ENCODE measurements around the gene IRF1. TPM values are rescaled to one million over a fixed set of nuclear protein-coding genes. Genes with fewer than 3 reads are reported as not detected.

The IRF1 gene
- total and polyA plus RNA-seq, 2 of the 4 experiments (the other 2 are of a cell fraction): 11.1 to 18.9 TPM

DNA sequence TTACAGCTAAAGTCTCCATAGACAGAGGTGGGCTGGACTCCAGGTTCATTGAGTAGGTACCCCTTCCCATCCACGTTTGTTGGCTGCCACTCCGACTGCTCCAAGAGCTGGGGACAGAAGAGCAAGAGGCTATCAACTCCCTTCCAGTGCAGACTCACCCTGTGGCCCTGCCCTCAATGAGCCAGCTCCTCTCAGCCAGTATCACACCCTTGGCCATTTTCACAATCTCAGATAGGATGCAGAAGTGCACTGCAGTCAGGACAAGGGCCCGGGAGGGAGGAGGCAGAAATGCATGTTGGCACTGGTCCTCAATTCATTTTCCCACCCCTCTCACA is 6.2 kb downstream of the IRF1 start:
- Histone ChIP-seq H3K27ac (ENCODE audit: insufficient read depth, low read length) (no peak overlapping the region), H4K5ac (ENCODE audit: low read depth, low read length) (no peak overlapping the region), H3K79me1 (ENCODE audit: low read depth in 1 of 2, low read length in 2 of 2) (peaks cover 33 to 65% of the 10 kb centered on the region in 2 experiments), H2AK5ac (ENCODE audit: low read depth, low read length) (no peak overlapping the region), H3K4me3 (ENCODE audit: insufficient read depth, low read depth, low read length) (no peak overlapping the region), H3K4me1 (ENCODE audit: control insufficient read depth, insufficient read depth, low read length) (peaks cover 13% of the 10 kb centered on the region), H4K91ac (ENCODE audit: insufficient read depth, low read depth, low read length) (no peak overlapping the region), H2AK9ac (replicated peaks; ENCODE audit: low read depth, low read length, poor library complexity) (no peak overlapping the region), H2AFZ (replicated peaks; ENCODE audit: low read length, poor library complexity) (no peak overlapping the region), H4K20me1 (ENCODE audit: insufficient read depth, low read length) (peaks cover 34% of the 10 kb centered on the region), H3K4me2 (ENCODE audit: low read depth, low read length) (no peak overlapping the region), H3K18ac (ENCODE audit: low read depth, low read length) (no peak overlapping the region), H2BK120ac (ENCODE audit: low read depth, low read length) (no peak overlapping the region), H3K27me3 (ENCODE audit: control insufficient read depth, insufficient read depth, low read length) (no peaks in the 10 kb centered on the region), H2BK15ac (ENCODE audit: low read depth, low read length) (no peak overlapping the region), H3K14ac (replicated peaks; ENCODE audit: low read depth, low read length) (no peak overlapping the region), H3K9me3 (ENCODE audit: control insufficient read depth, insufficient read depth, low read length) (no peaks in the 10 kb centered on the region), H3K9me1 (ENCODE audit: insufficient read depth, low read length) (peaks cover 37% of the 10 kb centered on the region), H3K23ac (ENCODE audit: low read depth, low read length) (no peak overlapping the region), H3K9ac (ENCODE audit: low read depth, low read length) (no peak overlapping the region), H3K56ac (ENCODE audit: extremely low read depth, insufficient read depth, low read length) (no peak overlapping the region), H3K4ac (ENCODE audit: low read depth, low read length) (no peak overlapping the region), H3K36me3 (ENCODE audit: control insufficient read depth, insufficient read depth, low read length) (peaks cover 58% of the 10 kb centered on the region), H4K8ac (ENCODE audit: low read depth in 2 of 2, low read length in 2 of 2) (no peak overlapping the region), H2BK20ac (ENCODE audit: low read depth, low read length) (no peak overlapping the region), H2BK5ac (ENCODE audit: low read depth, low read length, poor library complexity, severe bottlenecking) (no peak overlapping the region)
- DNase-seq (no peak), ATAC-seq (ENCODE audit: low read depth) (no peak)
- BruUV-seq (replicated peaks): no TSS peak
- in situ Hi-C loops (cut with MboI; ENCODE audit: low sequenced_read_pairs): loop anchor here (25.0 kb wide), 1 partner anchor 397 kb away; no protein-coding TSS in a partner anchor
- dilution Hi-C loops (cut with HindIII; ENCODE audit: low sequenced_read_pairs, unreplicated experiment): no loop called here
- whole genome bisulfite sequencing, 2 experiments (ENCODE audit: extremely low coverage in 2 of 2, insufficient read length in 1 of 2): 86% methylated on average over 2 of the region's 3 CpGs; no CpG with 5 or more reads in 1 of the 2 experiments
- intact Hi-C loops (cut with micrococcal nuclease): no loop called here
- CTCF ChIA-PET: no interaction called here
- TF ChIP-seq MXI1 (IDR thresholded peaks at IDR 0.05; ENCODE audit: borderline replicate concordance, low read depth, low read length): no peak
- TF ChIP-seq FOS (IDR thresholded peaks at IDR 0.05; ENCODE audit: low read depth, low read length): no peak
- TF ChIP-seq POLR2A (IDR thresholded peaks at IDR 0.05; ENCODE audit: low read depth, low read length): no peak
- TF ChIP-seq CHD1 (IDR thresholded peaks at IDR 0.05; ENCODE audit: low read depth, low read length): no peak
- TF ChIP-seq RCOR1 (IDR thresholded peaks at IDR 0.05; ENCODE audit: insufficient replicate concordance, low read length): no peak
- TF ChIP-seq CEBPB (IDR thresholded peaks at IDR 0.05; ENCODE audit: low read depth, low read length): no peak
- no peak for TF ChIP-seq RFX5 (IDR thresholded peaks at IDR 0.05; ENCODE audit: low read depth, low read length)
- TF ChIP-seq, protein P1, sequence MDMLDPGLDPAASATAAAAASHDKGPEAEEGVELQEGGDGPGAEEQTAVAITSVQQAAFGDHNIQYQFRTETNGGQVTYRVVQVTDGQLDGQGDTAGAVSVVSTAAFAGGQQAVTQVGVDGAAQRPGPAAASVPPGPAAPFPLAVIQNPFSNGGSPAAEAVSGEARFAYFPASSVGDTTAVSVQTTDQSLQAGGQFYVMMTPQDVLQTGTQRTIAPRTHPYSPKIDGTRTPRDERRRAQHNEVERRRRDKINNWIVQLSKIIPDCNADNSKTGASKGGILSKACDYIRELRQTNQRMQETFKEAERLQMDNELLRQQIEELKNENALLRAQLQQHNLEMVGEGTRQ (IDR thresholded peaks at IDR 0.05; ENCODE audit: low read depth, low read length): no peak
- TF ChIP-seq RAD21 (IDR thresholded peaks at IDR 0.05; ENCODE audit: low read length): no peak
- no peak for TF ChIP-seq MAZ (IDR thresholded peaks at IDR 0.05; ENCODE audit: borderline replicate concordance, low read depth, low read length)
- no peak for TF ChIP-seq SMC3 (IDR thresholded peaks at IDR 0.05; ENCODE audit: low read depth, low read length)
- TF ChIP-seq, protein P2, sequence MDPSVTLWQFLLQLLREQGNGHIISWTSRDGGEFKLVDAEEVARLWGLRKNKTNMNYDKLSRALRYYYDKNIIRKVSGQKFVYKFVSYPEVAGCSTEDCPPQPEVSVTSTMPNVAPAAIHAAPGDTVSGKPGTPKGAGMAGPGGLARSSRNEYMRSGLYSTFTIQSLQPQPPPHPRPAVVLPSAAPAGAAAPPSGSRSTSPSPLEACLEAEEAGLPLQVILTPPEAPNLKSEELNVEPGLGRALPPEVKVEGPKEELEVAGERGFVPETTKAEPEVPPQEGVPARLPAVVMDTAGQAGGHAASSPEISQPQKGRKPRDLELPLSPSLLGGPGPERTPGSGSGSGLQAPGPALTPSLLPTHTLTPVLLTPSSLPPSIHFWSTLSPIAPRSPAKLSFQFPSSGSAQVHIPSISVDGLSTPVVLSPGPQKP (IDR thresholded peaks at IDR 0.05; ENCODE audit: borderline replicate concordance, low read depth, low read length): no peak
- TF ChIP-seq NFE2L2 (IDR thresholded peaks at IDR 0.05; ENCODE audit: low read depth, low read length): no peak
- no peak for TF ChIP-seq BHLHE40 (IDR thresholded peaks at IDR 0.05; ENCODE audit: low read depth, low read length)
- no peak for TF ChIP-seq CTCF (conservative IDR thresholded peaks at IDR 0.05; ENCODE audit: low read depth, low read length)
- no peak for TF ChIP-seq MAFK (IDR thresholded peaks at IDR 0.05; ENCODE audit: low read depth, low read length)
- POLR2A ChIA-PET (ENCODE audit: unreplicated experiment): no interaction called here
